HepG2 (cell line): Measurements from ENCODE around the gene TATDN3. TPM values are rescaled to one million over a fixed set of nuclear protein-coding genes. Genes with fewer than 3 reads are reported as not detected.

ENCODE experiments used
- CAMTA2 ChIP-seq: sonication (generic); formaldehyde crosslinking; IDR thresholded peaks from 2 replicates; pipeline ENCODE4 v1.4.0; 2020; ENCODE audit warnings: mild to moderate bottlenecking, missing genetic modification reagents, borderline replicate concordance
- E2F2 ChIP-seq: sonication (generic); formaldehyde crosslinking; IDR thresholded peaks from 2 replicates; pipeline ENCODE4 v1.4.0; 2020; ENCODE audit warnings: missing genetic modification reagents, borderline replicate concordance
- HDAC1 ChIP-seq: sonication (generic); formaldehyde crosslinking; IDR thresholded peaks from 2 replicates; pipeline ENCODE4 v1.5.1; 2020; ENCODE audit warnings: mild to moderate bottlenecking, missing genetic modification reagents
- HMGXB3 ChIP-seq: sonication (generic); formaldehyde crosslinking; IDR thresholded peaks from 2 replicates; pipeline ENCODE4 v1.4.0; 2020; ENCODE audit warnings: missing genetic modification reagents, borderline replicate concordance
- HOXD1 ChIP-seq: sonication (generic); formaldehyde crosslinking; IDR thresholded peaks from 2 replicates; pipeline ENCODE4 v1.5.0; 2020; ENCODE audit warnings: missing genetic modification reagents
- KAT8 ChIP-seq: IDR thresholded peaks from 2 replicates; pipeline ENCODE4 v1.6.1; 2016; ENCODE audit warnings: missing genetic modification reagents, missing compliant biosample characterization
- LBX2 ChIP-seq: sonication (generic); formaldehyde crosslinking; IDR thresholded peaks from 2 replicates; pipeline ENCODE4 v1.5.0; 2020; ENCODE audit warnings: missing genetic modification reagents, mild to moderate bottlenecking, borderline replicate concordance
- MATR3 ChIP-seq: sonication (generic); formaldehyde crosslinking; IDR thresholded peaks from 2 replicates; pipeline ENCODE4 v1.4.0; 2020; ENCODE audit warnings: missing genetic modification reagents
- MEF2D ChIP-seq: sonication (generic); formaldehyde crosslinking; IDR thresholded peaks from 2 replicates; pipeline ENCODE4 v1.5.1; 2020; ENCODE audit warnings: mild to moderate bottlenecking, missing genetic modification reagents
- MLX ChIP-seq: IDR thresholded peaks from 2 replicates; pipeline ENCODE4 v1.6.1; 2016
- NFYC ChIP-seq: IDR thresholded peaks from 2 replicates; pipeline ENCODE4 v1.6.1; 2016; ENCODE audit warnings: missing genetic modification reagents, missing compliant biosample characterization
- TEAD2 ChIP-seq: sonication (generic); formaldehyde crosslinking; IDR thresholded peaks from 2 replicates; pipeline ENCODE4 v1.9.0; 2021; ENCODE audit warnings: missing genetic modification reagents
- ZBTB21 ChIP-seq: sonication (generic); formaldehyde crosslinking; IDR thresholded peaks from 2 replicates; pipeline ENCODE4 v1.4.0; 2020; ENCODE audit warnings: missing genetic modification reagents
- ZNF138 ChIP-seq: sonication (generic); formaldehyde crosslinking; IDR thresholded peaks from 2 replicates; pipeline ENCODE4 v1.5.0; 2020; ENCODE audit warnings: mild to moderate bottlenecking, low read depth, missing genetic modification reagents
- ZNF263 ChIP-seq: sonication (generic); formaldehyde crosslinking; IDR thresholded peaks from 2 replicates; pipeline ENCODE4 v1.4.0; 2020; ENCODE audit warnings: missing genetic modification reagents
- ZNF331 ChIP-seq: sonication (generic); formaldehyde crosslinking; IDR thresholded peaks from 2 replicates; pipeline ENCODE4 v1.4.0; 2020; ENCODE audit warnings: missing genetic modification reagents
- ZNF567 ChIP-seq: sonication (generic); formaldehyde crosslinking; IDR thresholded peaks from 2 replicates; pipeline ENCODE4 v1.8.1; 2023; ENCODE audit warnings: mild to moderate bottlenecking, missing genetic modification reagents, borderline replicate concordance
- ZUFSP ChIP-seq: sonication (generic); formaldehyde crosslinking; IDR thresholded peaks from 2 replicates; pipeline ENCODE4 v1.9.0; 2021; ENCODE audit warnings: missing genetic modification reagents, mild to moderate bottlenecking, borderline replicate concordance
- ZXDC ChIP-seq: sonication (generic); formaldehyde crosslinking; IDR thresholded peaks from 2 replicates; pipeline ENCODE4 v1.5.0; 2020; ENCODE audit warnings: mild to moderate bottlenecking, missing genetic modification reagents
- polyA plus RNA-seq, 8 experiments: library from polyadenylated mRNA; depleted of rRNA in 3 of 8; stranded (reverse) in 7 of 8; unstranded in 1 of 8; fragments of >200 nt; fragmentation: Illumina TruSeq in 4 of 8; extraction: Trizol in 4 of 8; gene quantifications; 2 replicates each; pipeline versions ENCODE4 v1.2.1 to v1.2.3, GENCODE V29; 2011 to 2016; ENCODE audit warnings: low read depth in 4 of 8, missing spikeins in 1 of 8, mixed read lengths in 1 of 8; ENCODE audit not compliant: insufficient read depth in 1 of 8
- total RNA-seq, 5 experiments: library from RNA; depleted of rRNA; stranded (reverse); fragments of >200 nt; fragmentation: Illumina TruSeq; extraction: Trizol; gene quantifications; 2 replicates each; pipeline ENCODE4 v1.2.3, GENCODE V29; 2016; ENCODE audit warnings: low read depth in 1 of 5

TATDN3 gene
- total and polyA plus RNA-seq, 2 of the 13 experiments (the other 11 are each of a cell fraction or from before 2014, with no cell fraction given): 7.3 to 8.6 TPM

- no peak for TF ChIP-seq NFYC (CRISPR knock-in tag)
- TF ChIP-seq E2F2 (CRISPR knock-in tag): no peak
- no peak for TF ChIP-seq ZXDC (CRISPR knock-in tag)
- no peak for TF ChIP-seq ZUFSP (CRISPR knock-in tag)
- TF ChIP-seq ZBTB21 (CRISPR knock-in tag): no peak
- TF ChIP-seq ZNF263 (CRISPR knock-in tag): no peak
- no peak for TF ChIP-seq ZNF331 (CRISPR knock-in tag)
- TF ChIP-seq ZNF567 (CRISPR knock-in tag): no peak
- peak; percentile 48; the same call in 1 of the 2 replicates for TF ChIP-seq HDAC1
- no peak for TF ChIP-seq CAMTA2 (CRISPR knock-in tag)
- TF ChIP-seq ZNF138 (CRISPR knock-in tag): no peak
- TF ChIP-seq HOXD1 (CRISPR knock-in tag): no peak
- no peak for TF ChIP-seq MATR3
- TF ChIP-seq KAT8 (CRISPR knock-in tag): peak; percentile 66
- no peak for TF ChIP-seq HMGXB3 (CRISPR knock-in tag)
- TF ChIP-seq TEAD2: no peak
- no peak for TF ChIP-seq MLX (CRISPR knock-in tag)
- TF ChIP-seq LBX2 (CRISPR knock-in tag): no peak
- TF ChIP-seq MEF2D (CRISPR knock-in tag): no peak
Measured at GRCh38 chr1:212816567-212817278, 25.0 kb downstream of the TATDN3 start (continued).
